PC-3 (cell line): ENCODE measurements around the gene IGFBPL1.

Experiments used
- CTCF ChIP-seq: fragments of 300-600 bp; sonication (generic); conservative IDR thresholded peaks from 2 replicates; pipeline ENCODE4 v1.5.1; 2017; ENCODE audit warnings: antibody characterized with exemption, low read depth, mild to moderate bottlenecking, low read length
- EZH2 ChIP-seq: fragments of 300-600 bp; sonication (generic); IDR thresholded peaks from one replicate; pipeline ENCODE4 v1.6.1; 2017; ENCODE audit warnings: antibody characterized with exemption, mild to moderate bottlenecking, low read length; ENCODE audit not compliant: unreplicated experiment
- EZH2phosphoT487 ChIP-seq: fragments of 300-600 bp; sonication (generic); IDR thresholded peaks from 2 replicates; pipeline ENCODE4 v1.6.1; 2018; ENCODE audit warnings: mild to moderate bottlenecking, antibody characterized with exemption, low read length, borderline replicate concordance

DNA sequence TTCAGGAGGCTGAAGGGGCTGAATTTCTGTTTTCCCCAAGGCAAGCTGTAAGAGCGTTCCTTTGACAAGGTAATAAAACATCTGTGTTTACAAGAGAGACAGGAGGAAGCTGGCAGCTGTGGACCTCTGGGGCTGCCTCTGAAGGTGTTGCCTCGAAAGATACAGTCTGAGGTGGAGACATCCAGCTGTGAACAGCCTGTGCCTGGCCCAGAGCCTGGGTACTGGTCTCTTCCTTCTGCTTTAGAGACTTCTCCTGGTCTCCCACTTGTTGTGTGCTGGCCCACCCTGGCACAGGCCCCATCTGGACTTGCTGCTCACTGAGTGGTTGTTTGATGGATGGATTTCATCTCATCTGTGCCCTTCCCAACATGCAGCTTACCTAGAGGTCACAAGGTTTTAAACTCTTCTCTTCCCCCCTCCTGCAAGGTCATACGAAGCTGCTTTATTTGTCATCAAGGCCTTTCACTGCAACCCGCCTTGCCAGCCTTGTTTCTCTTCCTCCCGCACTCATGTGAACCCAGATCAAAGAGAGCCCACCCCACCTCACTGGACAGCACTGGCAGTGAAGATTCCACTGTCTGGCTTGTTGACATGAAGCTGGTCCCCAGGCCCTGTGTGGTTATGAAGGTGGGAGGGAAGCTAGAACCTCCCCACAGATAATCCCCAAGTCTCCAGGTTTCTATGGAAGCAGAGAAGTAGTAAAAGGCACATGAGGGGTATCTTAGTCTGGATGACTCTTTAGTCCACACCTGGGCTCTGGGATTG is 66.7 kb downstream of the IGFBPL1 start:
- TF ChIP-seq CTCF (no peak), EZH2 (no peak), EZH2phosphoT487 (no peak)
